Endothelial cell of umbilical vein (primary cell): ENCODE data around the gene LCAT.

Source experiments
- CTCF ChIP-seq, 2 donors: IDR thresholded peaks; 1 replicate in 1 of 2; 2 replicates in 1 of 2; pipeline ENCODE4 v1.5.1; 2011; ENCODE audit warnings: low read length in 2 of 2, mild to moderate bottlenecking in 2 of 2, moderate library complexity in 2 of 2, control low read depth in 1 of 2, inconsistent platforms in 1 of 2, low read depth in 1 of 2; ENCODE audit not compliant: insufficient read depth in 1 of 2; ENCODE audit errors: extremely low read depth in 1 of 2
- EZH2 ChIP-seq: IDR thresholded peaks from 2 replicates; pipeline ENCODE4 v1.6.1; 2012; ENCODE audit warnings: borderline replicate concordance, low read depth, mild to moderate bottlenecking, moderate library complexity, low read length, inconsistent platforms; ENCODE audit not compliant: severe bottlenecking
- FOS ChIP-seq: IDR thresholded peaks from 2 replicates; pipeline ENCODE4 v1.6.1; 2011; ENCODE audit warnings: mild to moderate bottlenecking, low read length, moderate library complexity, borderline replicate concordance; ENCODE audit not compliant: insufficient read depth
- JUN ChIP-seq: IDR thresholded peaks from 2 replicates; pipeline ENCODE4 v1.6.1; 2011; ENCODE audit warnings: borderline replicate concordance, low read depth; ENCODE audit not compliant: insufficient read length, insufficient read depth
- MAX ChIP-seq: IDR thresholded peaks from 2 replicates; pipeline ENCODE4 v1.6.1; 2011; ENCODE audit not compliant: insufficient read depth, insufficient read length
- MYC ChIP-seq: IDR thresholded peaks from one replicate; pipeline ENCODE4 v1.6.1; 2011; ENCODE audit warnings: mild to moderate bottlenecking, low read depth, low read length
- POLR2A ChIP-seq: IDR thresholded peaks from 2 replicates; pipeline ENCODE4 v1.6.1; 2012; ENCODE audit warnings: low read depth, mild to moderate bottlenecking, control low read depth, low read length
- POLR2AphosphoS5 ChIP-seq: IDR thresholded peaks from 2 replicates; pipeline ENCODE4 v1.6.1; 2012; ENCODE audit warnings: low read depth, mild to moderate bottlenecking, control low read depth, low read length, moderate library complexity; ENCODE audit not compliant: insufficient read depth

GRCh38 chr16:67945392-67945933 lies 1.5 kb upstream of the LCAT start:
- TF ChIP-seq CTCF (IDR thresholded peaks at IDR 0.05; ENCODE audit: extremely low read depth in 1 of 2, insufficient read depth in 1 of 2, low read depth in 1 of 2, low read length in 2 of 2), result no peak
- no peak for TF ChIP-seq POLR2A
- no peak for TF ChIP-seq EZH2
- no peak for TF ChIP-seq POLR2AphosphoS5
- no peak for TF ChIP-seq MAX
- no peak for TF ChIP-seq FOS
- no peak for TF ChIP-seq MYC
- TF ChIP-seq JUN, result no peak
